NCI-H524 (cell line): ENCODE data around the gene LRMDA.

Experiments used
- DNase-seq, 2 experiments: peaks; one replicate each; lab custom pipeline; 2025; lab: John Stamatoyannopoulos, UW

Gene LRMDA

DNA sequence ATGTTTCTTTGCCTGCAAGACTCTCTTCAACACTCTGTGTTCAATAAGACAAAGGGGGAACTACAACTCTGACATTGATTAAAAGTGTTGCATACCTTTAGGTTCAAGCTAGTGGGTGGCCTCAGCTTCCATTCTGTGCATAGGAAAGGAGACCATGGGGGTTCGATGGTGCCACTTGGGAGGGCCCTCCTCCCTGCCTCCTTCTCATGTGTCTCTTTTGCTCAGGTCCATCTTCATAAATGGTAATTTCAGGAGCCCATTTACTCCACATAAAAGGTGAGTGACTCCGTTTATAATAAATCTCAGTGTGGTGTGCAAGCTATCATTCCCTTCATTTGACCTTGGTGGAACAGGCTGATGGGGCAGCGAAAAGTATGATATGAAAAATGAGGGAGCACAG lies 285.1 kb downstream of the LRMDA start:
- DNase-seq, result no peak

DNA sequence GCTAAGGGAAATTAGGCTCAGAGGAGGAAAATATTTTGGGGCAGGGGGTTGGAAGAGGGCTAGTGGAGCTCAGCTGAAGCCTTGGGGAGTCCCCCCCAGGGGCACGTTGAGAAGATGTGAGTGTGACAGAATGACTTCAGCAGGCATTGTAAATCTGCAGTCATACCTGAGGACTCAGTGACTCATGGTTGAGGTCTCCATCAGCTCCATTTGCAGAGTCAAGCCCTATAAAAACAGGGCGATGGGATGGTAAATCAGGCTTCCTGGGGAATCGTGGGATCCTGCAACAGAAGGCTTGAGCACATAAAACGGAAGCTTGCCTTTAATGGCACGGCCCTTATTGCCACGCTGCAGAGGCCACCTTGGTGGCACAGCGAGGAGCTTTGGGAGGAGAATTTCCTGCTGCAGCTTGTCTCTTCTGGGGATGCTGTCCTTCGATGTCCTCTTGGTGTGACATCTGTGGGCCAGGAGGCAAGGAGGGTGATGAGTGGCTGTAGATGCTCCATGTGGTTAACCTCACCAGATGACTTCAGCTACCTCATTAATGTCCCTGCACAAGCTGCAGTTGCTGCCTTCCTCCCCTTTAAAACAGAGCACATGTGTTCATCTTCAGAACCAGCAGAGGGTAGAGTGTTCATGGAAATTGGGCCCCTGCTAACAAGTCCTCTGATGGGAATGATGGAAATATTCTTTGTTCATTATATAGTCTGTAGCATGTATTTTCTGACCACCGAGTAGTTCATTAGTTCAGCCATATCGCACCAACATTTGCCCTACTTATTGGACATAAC lies 285.9 kb downstream of the LRMDA start:
- no peak for DNase-seq

DNA sequence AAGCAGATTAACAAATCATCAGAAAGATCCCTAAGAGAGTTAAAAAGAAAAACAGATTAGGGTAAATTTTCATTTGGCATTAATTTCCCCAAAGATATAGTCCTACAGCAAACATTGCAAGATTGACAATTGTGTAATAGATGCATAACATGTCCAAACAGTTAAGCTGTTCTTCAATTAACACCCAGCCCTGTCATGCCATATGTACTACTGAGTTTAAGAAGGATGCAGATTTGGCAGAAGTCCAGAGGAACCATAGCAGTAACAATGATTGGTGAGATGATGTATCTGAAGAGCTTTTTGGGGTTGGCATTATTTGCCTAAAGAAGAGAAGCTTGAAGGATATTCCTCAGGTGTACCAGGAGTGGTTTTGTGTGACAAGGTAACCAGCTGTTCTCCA lies 287.6 kb downstream of the LRMDA start:
- peak; percentile 40 to 65 for DNase-seq

DNA sequence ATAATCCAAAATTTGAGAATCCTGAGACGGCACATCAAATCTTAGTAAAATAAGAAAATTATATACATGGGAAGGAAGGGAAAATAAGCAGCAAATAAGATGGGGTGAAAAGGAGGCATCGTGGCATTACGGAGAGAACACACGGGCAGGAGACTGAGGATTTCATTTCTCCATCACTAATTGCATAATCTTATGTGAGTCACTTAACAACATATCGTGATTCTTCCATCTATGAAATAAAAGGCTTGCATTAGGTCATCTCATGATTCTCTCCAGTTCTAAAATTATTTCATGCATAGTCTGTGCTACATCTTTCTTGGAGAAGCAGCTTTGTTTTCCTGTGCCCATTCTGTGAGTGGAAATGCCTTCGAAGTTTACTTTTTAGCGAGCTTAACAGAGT lies 288.7 kb downstream of the LRMDA start:
- no peak for DNase-seq

DNA sequence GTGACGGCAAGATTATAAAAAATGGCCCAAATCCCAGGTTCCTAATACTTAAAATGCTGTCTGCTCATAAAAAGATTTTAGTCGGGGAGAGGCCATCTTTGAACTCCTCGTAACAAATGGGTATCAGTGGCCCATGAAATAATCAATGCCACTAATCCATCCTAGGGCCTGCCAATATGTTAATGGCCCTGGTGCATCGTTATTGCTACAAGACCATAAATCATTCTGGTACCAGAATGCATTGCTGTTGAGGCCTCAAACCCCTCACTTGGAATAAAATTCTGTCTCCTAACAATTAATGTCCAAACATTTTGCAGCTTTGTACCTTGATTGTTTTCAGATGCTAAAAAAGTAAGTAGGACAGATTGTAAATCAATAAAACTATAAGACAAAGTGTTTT lies 290.6 kb downstream of the LRMDA start:
- DNase-seq, result no peak

DNA sequence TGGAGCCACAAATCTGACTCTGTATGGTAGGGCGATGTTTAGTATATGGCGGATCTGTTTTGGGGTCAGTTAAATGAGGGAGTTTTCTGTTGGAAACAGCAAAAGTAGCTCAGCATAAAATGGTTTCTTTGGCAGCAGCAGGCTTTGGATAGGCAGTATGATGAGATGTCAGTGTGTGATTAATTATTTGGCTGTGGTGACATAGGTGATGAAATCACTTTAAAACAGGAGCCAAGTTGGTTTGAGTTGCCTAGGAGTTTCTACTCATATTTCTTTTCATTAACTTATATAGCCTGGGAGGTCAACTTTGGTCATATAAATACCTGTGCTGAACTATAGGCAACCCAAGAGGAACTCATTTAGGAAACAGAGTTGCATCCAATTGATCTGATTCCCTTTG lies 291.2 kb downstream of the LRMDA start:
- DNase-seq, result no peak

DNA sequence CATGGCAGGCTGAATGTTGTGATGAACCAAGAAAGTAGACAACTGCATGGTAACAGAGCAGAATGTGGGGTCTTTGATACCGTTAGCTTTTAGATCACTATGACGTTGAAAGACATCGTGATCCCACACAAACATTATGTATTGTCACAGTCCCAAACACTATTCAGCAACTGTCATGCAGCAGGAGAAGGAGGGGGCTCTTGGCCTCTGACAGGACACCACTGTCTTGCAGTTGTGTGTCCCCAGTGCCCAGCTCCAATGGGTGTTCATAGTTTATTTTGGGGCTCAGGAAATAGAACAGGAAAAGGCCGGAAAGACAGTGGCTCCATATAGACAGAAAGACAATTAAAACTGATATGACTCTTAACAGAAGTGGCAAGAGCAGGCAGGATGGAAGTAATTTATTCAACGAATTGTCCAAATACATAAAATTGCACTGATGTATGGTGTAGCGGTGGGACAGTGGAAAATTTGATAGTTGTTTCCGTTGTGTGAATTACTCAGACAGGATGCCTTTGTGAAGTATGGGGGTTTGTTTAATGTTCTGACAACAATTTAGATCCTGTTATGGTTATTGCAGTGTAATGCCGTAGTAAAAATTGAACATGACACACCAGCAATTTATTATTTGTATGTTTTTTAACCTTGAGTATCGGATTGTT lies 292.0 kb downstream of the LRMDA start:
- no peak for DNase-seq

DNA sequence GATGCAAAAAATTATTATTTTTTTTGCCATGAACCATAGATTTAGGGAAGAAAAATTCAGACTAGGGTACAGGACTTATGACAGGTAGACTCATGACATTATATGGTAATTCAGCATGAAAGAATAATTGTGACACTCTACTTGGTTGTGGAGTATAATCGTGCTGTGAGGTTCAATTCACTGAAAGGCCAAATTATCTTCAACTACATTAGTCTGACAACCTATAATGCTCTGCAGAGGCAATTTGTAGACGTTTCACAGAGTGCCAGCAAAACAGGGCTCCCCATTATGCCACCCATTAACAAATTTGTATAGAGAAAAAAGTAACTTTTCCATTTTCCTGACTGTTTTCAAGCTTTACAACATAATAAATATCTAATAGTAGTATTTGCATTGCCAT lies 292.6 kb downstream of the LRMDA start:
- no peak for DNase-seq

DNA sequence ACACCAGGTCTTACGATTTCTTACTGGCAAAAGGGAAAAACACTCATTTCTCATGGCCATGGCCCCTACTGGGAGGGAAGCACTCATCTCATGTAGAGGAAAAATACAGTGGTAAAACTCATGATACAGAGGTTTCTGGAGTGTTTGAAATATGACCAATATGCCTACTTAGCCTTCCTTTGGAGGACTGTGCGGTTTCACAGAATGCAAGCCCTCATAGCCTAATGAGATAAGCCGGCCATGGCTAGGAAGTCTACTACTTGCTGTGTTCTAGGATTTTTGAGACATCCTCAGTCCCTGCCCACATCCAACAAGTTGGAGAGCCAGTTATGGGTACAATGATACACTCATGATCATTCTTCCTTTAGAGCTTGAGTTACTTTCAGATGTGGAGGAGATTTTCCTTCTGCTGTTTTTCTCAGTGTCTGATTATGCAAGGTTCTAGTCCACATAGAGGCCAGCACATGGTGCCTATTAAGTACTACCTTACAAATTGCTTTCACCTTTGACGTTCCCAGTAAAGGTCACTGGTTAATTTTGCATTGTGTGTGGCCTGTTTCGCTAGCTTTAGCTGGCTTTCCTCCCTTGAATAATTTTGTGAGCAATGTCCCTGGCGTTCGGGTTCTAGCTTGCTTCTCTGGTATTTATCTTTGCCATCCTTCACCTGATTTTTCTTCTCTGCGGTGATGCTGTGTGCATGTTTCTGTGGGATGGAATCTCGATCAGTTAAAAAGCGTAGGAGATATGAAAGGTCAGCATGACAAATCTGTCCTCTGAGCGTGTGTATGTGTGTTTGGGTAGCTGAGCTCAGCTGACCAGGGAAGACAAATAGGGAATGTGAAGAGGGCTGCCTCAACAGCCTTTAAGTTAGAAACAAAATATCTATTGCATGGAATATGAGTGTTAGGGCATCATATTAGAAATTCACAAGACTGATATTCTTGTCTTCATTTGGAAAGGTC lies 295.4 kb downstream of the LRMDA start:
- no peak for DNase-seq

DNA sequence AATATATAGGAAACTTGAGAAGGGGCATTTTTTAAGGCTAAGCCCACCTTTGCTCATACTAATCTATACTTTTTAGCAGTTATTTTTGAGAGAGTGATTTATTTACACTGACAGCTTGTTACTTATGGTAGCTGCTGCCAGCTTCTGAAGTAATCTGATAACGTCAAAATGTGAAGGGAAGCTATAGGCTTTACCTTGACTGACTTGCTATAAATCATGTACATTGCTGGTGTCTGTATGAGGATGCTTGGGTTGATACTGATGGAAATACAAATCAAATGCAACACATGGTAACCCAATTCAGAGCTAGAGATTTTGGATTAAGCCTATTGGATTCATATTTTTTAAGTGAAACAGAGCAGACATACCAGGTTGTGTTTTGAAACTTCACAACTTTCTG lies 299.4 kb downstream of the LRMDA start:
- DNase-seq, result no peak

DNA sequence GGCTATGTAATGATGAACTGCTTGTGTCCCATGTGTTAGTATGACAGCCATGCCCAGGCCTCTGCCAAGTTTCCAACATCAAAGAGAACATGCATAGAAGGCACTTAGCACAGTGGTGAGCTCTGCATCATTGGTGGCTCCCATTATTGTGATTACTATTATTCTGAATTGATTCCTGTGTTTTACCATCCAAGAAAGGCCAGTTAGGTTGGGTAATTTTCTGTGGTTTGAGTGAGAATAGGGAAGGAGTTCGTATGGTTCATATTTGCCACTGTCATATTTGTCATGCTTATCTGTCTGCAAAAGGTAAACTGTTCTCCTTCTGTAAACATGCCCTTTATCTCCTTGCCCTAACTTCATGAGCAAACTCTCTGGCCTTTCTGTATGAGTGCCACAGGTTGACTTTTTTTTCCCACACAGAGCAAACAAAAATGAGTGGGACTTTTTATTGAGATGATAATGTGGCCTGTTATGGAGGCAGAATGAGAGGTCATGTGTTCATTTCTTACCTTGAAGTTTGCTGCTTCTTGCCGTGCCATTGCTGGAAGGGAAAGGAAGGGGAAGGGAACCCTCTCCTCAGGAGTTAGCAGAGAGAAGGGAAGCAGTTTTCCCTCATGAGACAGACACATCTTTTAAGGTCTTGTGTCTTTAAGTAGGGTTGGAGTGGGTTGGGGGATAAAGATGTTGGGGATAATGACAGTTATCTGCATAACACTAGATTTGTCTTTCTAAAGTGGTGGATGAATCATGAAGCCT lies 301.9 kb downstream of the LRMDA start:
- DNase-seq, result no peak

DNA sequence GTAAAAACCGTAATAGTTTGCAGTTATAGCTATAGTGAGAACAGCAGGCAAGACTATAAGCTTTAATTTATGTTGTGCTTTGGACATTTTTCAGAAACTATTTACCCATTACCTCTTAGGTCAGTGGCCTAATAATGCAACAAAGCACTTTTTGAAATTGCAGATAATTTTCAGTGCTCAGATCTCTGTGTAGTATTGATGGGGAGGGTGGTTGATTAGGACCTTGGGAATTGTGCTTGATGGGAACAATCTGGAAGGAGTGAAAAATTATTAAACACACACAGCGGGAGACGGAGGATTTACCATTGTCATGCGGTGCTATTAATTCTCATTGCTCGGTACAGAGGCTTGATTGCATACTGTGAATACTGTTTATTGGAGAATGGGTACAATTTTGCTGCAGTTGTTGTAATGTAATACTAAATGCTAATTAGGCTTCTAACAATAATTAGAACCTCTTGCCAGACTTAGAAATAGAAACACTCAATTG lies 304.8 kb downstream of the LRMDA start:
- no peak for DNase-seq

DNA sequence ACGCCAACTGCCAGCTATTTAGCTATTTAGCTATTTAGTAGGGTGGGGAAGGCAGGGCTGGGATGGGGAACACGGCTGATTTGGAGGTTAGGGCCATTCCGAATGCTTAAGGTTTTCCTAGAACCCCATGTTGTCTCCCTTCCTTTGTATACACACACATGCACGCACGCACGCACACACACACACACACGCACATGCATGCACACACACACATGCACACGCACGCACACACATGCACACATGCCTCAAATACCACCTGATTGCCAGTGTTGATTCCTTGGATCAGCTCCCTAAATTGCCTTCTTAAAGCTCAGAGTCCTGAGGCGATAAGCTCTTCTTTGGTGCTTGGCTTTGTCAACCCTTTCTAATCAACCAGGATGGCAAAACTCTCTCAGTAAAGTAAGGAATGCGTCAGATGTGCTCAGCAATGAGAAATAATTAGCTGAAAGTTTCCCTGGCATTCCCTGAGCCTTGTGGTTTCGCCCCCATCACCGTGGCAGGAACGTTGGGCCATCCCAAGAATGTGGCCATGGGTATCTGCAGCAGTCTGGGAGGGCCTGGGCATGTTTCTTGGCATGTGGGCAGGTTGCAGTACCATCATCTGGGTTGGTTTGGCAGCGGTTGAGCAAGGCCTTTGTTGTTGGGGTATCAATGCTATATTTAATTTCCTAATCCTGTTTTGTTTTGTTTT lies 305.6 kb downstream of the LRMDA start:
- no peak for DNase-seq

DNA sequence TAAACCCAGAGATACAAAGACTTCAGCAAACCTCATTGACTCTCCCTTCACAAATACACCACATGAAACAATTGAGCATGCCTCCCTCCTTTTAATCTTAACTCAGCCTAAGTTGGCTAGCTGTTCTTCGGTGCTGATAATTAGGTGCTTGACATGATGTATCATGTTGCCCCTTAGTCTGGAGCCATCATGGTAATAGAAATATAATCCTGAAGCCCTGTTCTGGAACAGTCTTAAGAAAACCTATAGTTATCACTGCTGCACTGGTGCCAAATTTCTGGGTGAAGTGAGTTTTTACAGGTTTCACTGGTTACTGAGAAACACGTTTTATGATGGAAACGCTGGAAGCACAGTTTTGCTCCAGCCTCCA lies 306.1 kb downstream of the LRMDA start:
- DNase-seq, result peak in 1 of 2 experiments; percentile 32

DNA sequence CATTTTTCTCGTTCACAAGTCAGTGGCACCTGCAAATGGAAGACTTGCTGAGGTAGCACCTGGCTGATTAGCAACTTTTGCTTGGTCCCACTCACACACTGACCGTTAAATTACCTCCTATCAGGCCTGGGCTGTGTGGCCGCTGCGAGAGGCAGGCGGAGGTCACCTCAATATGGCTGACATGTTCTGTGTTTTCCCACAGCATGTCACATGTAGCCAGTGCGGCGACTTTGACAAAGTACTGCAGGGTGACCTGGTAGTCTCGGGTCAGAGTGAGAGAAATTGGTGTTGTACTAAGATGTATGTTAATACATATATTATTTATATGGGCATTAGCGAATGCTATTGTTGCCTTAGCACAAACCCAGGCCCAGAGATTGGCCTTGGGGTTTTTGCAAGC lies 307.5 kb downstream of the LRMDA start:
- no peak for DNase-seq

DNA sequence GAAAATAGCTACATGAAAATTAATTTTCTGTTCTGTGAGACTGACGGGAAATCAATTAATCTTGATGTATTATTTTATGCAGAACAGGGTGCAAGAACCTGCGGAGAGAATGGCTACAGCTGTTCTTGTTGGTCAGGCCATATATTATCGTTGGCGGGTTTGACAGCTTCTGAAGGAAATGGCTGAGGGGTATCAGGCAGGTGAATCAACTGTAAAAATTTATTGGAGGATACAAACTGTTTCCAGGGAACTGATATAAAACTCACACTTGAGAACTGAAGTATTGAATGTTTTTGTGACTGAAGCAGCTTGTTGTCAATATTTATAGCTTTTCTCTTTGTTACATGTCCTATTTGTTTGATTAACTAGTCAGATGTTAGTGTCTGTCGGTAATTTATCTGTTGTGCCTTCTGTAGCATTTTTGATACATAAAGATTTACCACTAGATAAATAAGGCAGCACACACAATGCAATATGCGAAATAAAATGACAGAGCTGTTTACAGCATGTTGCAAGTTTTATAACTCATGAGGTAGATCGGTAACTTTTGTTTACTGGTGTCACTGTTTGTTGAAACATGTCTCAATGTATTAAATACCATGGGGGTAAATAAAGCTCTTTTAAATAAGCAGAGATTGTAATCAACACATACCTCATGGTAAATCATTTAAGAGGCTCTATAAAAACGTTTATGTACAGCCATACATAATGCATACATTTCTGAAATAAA lies 308.2 kb downstream of the LRMDA start:
- DNase-seq, result no peak

DNA sequence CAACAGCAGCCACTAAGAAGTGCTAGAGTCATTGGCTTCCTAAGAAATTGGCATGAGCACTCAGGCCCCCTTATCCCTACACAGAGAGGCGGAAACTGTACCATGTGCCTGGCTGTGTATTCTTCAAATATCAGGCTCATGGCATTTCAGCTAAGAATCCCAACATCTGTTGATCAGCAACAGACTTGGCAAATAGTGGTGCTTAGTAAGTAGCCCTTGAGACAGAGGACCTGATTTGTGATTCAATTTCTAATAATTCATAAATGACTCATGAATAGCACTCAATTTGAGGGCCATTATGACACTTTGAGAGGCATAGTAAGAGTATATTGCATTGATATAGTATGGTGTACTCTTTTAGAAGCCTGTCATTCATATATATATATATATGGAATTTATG lies 309.1 kb downstream of the LRMDA start:
- DNase-seq, result peak; percentile 51 to 81

DNA sequence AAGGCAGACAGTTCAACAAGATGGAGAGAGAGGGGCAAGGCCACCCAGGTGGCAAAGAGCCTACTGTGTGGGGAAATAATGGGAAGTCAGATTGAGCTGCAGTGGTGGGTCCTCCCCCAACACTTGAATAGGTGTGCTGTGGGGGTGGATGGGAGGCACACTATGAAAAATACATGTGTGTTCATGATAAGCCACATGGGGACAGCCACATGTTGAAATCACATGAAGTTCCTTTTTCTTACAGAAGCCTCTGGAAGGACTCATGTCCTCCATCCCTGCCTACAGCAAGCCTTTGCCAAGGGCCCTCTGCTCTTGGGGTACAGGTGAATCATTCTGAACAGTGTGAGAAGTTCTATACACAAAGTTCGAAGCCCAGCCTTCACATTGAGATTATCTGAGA lies 310.9 kb downstream of the LRMDA start:
- no peak for DNase-seq

DNA sequence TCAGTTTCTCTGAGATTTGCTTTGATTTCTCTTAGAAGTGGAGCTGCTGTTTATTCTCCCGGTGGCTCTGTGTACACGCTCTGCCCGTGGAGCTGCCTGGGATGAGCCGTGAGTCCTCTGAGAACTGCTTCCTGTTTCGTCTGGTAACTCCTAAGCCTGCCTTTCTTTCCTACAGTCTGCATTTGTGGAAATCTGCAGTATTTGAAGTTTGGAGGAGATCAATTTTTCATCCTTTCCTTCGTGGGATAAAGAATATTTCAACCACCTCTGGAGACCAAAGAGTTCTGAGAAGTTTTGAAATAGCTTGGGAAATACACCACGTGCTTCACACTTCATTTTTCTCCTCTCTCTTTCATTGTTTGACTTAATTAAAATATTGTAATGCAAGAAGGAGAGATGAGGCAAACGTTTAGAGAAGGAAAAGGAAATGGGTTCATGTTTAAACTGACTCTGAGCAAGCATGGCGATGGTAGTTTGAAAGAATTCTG lies 311.9 kb downstream of the LRMDA start:
- DNase-seq, result no peak

DNA sequence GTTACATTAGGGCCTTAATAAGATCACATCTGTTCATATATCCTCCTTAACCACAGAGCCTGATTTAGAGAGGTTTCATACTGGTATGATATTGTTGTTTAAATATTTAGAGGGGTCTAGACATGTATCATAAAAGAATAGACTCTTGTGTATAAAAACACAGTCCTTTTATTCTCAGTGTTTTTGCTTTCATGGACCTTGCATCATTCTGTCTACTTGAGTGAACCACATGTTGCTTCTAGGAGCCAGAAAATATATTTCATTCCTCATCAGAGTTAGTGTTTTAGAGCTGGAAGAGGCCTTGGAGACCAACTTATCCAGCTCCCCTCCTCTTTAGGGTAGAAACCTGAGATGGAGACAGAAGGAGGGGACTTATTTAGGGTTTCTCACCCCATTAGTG lies 312.8 kb downstream of the LRMDA start:
- no peak for DNase-seq
